GM19452 (cell line): ENCODE data around the gene MEI1.
"Not testable (repeated sequence)": the region's sequence is repeated elsewhere in the genome, so short reads cannot be mapped to it uniquely, and the experiment has no call there.

ENCODE experiments used
- ATAC-seq: cut with Tn5 transposase; IDR thresholded peaks from one replicate; pipeline ENCODE4 v1.9.1; 2021; ENCODE audit not compliant: unreplicated experiment

MEI1 gene

DNA sequence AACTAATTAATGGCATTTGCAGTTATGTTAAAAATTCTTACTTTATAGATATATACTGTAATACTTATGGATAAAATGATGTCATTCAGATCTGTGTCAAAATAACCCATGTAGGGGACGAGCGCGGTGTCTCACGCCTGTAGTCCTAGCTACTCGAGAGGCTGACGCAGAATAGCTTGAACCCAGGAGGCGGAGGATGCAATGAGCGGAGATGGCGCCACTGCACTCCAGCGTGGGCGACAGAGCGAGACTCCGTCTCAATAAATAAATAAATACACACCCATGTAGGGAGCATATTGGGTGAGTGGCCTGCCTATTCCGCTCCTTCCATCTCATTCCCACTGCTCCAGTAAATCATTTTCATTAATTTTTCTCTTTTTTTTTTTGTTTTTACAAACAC, 17.7 kb upstream of the MEI1 start:
- ATAC-seq, result no peak

DNA sequence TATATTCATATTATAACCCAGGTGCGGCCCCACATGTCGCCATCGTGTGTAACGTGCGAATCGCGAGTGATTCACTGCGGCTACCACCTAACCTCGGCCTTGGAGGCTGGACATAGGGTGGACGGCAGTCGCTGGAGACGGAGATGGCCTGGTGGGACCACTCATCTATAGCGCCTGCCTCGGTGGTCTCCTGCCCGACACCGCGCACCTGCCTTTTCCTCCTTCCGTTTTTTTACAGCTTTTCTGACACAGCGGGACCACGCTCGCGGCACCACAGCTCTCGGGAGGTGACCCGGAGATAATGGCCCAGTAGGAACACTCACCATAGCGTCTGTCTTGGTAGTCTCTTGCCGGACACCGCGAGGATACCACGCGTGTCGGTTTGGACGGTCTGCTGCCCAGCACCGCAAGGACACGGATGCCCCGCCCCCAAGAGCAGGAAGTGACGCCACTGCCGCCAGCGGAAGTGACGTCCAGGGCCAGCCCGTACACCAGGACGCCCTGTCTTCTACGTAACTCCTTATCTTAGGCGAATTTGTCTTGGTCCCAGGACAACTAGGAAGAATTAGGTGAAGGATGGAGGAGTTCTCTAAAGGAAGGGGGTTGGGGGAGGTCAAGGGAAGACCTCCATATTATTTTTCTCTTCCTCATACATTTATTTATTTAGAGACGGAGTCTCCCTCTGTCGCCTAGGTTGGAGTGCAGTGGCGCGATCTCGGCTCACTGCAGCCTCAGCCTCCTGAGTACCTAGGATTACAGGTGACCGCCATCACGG, 17.1 kb upstream of the MEI1 start:
- ATAC-seq, result no peak

DNA sequence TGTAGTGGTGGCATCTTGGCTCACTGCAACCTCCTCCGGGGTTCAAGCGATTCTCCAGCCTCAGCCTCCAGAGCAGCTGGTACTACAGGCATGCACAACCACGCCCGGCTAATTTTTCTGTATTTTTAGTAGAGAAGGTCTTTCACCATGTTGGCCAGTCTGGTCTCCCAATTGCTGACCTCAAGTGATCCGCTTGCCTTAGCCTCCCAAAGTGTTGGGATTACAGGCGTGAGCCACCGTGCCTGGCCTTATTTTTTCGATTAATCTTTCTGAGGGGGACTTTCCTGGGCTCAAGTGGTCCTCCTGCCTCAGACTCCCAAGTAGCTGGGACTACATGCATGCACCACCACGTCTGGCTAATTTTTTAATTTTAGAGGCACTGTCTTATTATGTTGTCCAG, 16.3 kb upstream of the MEI1 start:
- no peak for ATAC-seq

DNA sequence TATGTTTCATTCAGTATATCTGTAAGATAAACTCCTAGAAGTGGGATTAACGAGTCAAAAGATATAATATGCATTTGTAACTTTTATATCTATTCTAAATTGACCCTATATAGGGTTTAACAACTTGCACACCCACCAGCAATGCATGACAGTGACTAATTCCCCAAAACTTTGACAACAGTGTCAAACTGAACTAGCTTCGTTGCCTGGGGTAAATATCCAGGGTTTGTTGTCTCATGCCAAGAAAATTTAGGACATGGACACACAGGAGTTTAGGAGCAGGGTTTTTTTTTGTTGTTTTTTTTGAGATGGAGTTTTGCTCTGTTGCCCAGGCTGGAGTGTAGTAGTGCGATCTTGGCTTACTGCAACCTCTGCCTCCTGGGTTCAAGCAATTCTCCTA, 15.7 kb upstream of the MEI1 start:
- no peak for ATAC-seq

DNA sequence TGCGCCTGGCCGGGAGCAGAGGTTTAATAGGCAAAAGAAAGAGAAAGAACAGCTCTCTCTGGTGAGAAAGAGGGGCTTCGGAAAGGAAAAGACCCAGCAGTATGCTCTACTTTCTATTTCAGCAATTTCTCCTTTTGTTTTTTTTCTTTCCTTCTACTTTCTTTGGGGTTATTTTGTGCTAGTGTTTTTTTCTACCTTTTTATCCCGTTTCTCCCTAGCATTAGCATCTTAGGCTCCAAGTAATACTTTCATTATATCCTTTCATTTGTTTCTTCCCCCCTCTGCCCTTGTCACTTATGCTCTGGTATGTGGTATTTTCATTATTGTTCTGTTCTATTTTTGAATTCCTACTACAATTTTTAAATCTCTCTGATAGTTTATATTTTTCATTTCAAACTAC, 15.1 kb upstream of the MEI1 start:
- ATAC-seq, result no peak

DNA sequence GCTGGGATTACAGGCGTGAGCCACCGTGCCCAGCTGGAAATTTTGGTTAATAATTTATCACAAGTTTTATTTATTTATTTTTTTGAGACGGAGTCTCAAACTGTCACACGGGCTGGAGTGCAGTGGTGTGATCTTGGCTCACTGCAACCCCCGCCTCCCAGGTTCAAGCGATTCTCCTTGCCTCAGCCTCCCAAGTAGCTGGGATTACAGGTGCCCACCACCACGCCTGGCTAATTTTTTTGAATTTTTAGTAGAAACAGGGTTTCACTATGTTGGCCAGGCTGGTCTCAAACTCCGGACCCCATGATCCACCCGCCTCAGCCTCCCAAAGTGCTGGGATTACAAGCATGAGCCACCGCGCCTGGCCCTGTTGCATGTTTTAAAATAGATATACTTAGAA, 12.4 kb upstream of the MEI1 start:
- not testable (repeated sequence) for ATAC-seq

DNA sequence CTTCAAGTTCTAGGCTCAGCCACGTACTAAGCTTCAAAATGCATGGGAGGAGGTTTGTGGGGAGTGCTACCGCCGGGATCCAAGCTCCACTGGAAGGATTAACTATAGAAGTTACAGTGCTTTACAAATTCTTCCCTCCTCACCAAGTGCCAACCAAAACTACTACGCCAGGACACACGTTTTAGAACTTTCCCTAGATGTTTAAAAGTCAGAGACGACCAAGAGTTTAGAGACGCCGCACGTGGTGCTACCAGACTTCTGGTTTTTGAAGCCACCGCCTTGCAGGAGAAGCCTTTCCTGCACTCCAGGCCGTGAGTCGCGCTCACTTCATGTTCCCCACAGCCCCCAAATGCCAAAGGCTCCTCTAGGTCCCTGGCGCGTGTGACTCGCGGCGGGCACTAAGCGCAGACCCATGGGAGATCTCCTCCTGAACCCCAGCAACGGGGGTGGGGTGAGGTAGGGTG, 11.4 kb upstream of the MEI1 start:
- peak; percentile 18 for ATAC-seq

DNA sequence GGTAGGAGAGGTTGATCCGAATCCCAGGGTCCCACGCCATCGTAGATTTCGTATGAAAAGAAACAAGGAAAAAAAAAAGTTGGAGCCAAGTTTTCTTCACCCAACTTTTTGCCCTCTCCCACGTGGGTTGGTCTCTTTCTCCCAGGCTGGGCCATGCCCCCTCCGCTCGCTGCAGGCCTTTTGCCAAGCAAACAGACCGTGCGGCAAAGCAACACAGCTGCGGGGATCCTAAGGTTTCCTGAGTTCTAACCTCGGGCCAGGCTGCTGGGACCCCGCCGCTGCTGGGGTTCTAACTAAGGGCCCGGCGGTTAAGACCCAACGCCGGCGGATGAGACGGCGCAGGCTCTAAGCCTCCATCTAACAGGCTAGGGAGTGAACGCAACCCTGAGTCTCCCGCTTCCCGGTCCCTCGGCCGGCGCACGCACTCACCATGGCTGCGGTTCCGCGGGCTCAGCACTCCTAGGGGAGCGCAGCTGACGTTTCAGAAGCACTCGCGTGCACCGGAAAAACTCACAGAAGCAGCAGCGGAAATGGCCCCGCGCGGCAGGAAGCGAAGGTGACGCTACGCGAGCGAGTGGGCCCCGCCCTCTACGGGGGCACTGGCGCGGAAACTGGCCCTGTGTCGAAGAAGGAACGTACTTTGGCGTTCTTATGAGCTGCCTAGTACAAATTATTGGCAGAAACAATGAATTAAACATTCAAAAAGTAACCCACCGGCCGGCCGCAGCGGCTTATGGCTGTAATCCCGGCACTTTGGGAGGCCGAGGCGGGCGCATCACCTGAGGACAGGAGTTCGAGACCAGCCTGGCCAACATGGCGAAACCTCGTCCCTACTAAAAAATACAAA, 10.7 kb upstream of the MEI1 start, which contains the start of gene SNU13:
SNU13 (minus strand) TSS at position 503 of the 847 bp plus-strand sequence; CDS start at position 432, 71 bp downstream.
- ATAC-seq, result peak; percentile 78

DNA sequence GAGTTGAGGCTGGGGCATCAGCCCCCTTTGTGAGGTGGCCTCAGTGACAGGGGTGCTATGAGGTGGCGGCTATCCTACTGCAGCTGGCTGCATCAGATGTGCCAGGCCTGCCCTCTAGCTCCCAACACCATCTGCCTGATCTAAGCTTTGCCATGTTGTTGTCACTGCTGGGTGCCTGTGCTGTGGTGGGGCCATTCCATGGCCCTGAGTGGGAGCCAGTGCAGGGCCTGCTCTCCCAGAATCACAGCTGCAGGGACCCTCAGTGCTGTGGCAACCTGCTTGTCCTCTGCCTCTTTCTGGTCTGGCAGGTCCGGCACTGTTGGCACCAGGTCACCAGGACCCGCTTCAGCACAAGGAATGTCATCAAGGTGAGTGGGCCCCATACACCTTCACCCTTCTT, 8.8 kb upstream of the MEI1 start:
- no peak for ATAC-seq

DNA sequence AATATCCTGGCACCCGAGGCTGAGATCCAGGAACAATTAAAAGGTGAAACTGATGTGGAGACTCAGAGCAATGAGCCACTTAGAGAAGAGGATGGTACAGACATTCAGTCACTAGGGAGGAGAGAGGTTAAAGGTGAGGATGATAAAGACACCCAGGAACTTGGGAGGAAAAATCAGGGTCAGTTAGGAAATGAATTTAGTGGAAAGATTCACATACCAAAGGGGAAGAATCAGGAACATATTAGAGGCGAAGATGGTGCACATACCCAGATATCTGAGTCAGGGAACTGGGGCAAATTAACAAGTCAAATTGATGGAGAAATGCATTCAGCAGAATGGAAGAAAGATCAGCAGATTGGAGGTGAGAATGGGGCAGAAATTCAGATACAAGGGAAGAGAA, 4.1 kb upstream of the MEI1 start:
- ATAC-seq, result no peak

DNA sequence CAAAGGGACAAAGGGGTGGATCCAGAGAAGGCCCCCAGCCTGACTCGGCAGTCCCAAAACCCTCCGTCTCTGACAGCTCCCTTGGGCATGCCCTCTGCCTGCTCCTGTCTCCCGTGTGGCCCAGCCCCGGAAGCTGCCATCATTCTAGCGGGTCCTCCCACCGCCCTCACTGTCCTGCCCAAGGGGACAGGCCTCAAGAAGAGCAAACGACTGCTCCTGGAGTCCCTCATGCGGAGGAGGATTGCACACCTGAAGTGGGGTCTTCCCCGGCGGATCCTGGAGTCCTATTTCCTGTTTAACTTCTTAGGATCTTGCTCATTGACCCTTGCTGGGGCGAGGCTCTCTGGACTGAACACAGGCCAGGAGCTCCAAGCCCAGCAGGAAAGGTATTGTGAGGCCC, 2.6 kb upstream of the MEI1 start:
- no peak for ATAC-seq

DNA sequence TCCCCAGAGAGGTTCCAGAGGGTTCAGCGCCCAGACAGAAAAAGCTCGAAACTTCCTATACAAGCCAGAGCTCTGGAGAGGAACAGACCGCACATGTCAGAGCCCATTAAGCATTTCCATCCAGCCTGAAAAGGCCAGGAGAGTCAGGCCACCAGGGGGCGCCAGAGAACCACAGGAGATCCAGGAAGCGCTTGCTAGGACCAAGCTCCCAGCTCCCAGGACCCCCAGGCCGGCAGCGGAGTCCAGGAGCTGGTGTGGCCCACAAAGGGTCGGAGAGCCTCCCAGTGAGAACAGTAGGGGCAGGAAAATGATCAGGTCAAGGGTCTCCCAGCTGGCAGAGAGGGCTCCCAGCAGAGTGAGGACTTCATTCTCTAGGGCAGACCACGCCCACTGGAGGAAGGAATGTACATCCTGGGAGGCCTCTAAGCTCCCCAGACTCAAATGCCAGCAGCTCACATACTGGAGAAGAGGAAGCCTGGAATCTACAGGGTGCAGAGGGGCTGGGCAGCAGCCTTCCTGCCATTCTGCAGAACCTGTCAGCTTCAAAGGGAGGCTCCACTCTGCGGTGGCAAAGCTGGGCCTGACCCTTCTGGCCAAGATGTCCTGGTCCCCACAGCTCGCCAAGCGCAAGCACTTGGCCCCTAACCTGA, 2.1 kb upstream of the MEI1 start:
- no peak for ATAC-seq

DNA sequence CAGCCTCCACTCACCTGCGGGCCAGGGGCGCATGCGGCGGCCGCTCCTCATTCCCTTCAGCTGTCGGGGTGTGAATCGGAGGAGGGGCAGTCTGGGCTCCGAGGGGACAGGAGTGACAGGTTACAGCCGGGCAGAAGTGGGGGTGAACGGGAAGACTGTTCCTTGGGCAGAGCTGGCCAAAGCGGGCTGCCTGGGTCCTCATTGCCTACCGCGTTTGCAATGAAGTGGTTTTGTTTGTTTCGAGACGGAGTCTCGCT, 733 bp downstream of the MEI1 start:
- no peak for ATAC-seq

DNA sequence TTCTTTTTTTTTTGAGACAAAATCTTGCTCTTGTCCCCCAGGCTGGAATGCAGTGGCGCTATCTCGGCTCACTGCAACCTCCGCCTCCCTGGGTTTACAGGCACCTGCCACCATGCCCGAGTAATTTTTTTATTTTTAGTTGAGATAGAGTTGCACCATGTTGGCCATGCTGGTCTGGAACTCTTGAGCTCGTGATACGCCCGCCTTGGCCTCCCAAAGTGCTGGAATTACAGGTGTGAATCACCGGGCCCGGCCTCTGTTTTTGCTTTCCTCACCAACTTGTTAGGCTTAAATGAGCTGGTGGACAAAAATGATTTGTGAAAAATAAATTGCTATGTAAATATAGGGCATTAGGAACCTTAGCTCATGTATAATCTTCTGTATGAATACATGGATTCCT, 3.5 kb downstream of the MEI1 start:
- ATAC-seq, result no peak

DNA sequence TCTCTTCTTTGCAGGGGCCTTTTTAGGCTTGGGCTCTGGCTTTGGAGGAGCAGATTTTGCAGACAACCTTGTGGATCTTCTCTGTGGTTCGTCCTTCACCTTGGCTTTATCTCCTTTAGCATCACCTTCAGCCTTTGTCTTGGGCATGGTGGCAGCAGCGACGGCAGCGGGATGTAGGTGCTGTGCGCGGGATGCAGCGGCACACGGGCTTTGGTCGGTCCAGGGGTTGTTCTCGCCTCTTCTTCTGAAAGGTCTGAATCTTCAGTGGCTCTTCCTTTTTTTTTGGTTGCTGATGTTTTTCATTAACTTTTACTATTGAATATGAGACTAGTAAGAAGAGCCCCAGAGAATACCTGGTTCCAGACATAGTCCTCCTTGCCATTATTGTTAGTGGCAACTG, 10.0 kb downstream of the MEI1 start:
- no peak for ATAC-seq

DNA sequence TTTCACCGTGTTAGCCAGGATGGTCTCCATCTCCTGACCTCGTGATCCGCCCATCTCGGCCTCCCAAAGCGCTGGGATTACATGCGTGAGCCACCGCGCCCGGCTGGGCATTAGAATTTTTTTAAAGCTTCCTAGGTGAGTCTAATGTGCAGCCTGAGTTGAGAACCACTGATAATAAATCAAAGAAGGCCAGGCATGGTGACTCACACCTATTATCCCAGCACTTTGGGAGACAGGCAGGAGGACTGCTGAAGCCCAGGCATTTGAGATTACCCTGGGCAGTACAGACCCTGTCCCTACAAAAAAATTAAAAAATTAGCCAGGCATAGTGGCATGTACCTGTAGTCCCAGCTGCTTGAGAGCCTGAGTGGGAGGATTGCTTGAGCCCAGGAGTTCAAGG, 13.7 kb downstream of the MEI1 start:
- ATAC-seq, result no peak

DNA sequence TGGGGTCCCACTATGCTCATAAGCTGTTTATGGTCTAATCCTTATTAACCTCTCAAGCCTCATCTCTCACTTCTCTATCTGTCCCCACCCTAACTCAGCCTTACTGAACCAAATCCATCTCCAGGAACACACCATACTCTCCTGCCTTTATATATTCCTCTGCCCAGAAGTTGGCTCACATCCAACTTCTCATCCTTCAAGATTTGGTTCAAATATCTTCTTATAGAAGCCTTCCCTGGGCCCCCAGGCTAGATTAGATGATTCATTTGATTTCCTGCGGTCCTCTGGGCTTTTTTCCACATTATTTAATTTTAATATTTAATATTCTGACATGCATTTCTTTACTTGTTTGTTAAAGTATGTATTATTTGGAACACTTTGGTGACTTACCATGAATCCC, 23.2 kb downstream of the MEI1 start:
- no peak for ATAC-seq

DNA sequence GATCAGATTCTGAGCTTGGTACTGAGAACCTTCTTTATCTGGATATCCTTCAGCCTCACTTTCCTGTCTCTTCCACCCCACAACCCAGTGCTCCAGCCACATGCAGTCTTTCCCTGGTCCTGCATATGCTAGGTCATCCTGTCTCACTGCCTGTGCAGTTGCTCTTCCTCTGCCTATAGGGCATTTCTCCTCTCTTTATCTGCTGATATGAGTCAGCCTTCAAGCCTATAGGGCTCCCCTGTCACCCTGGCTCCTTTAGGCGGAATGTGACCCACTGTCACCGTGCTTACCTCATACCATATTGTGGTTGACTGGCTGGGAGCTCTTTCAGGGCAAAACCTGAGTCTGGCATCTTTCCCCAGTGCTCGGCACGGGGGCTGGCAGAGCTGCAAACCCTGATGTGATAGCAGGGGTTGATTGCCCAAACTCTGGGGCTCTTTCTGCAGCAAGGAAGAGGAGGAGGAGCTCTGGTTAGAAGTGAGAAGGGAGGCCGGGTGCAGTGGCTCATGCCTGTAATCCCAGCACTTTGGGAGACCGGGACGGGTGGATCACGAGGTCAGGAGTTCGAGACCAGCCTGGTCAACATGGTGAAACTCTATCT, 26.3 kb downstream of the MEI1 start:
- no peak for ATAC-seq

DNA sequence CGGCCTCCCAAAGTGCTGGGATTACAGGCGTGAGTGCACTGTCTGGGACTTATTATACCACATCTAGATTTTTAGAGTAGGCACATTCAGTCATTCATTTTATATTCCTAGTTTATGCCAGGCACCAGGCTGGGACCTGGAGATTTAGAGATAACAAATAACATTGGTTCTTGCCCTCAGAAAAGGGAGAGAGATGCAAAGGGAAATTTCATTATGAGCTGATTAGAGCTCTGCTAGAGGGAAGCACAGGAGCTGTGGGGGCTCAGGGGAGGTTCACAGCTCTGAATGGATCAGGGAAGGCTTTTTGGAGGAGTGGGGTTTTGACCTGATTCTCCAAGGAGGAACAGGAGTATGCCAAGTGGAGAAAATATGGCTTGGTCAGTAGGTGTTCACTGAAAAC, 32.3 kb downstream of the MEI1 start:
- no peak for ATAC-seq

DNA sequence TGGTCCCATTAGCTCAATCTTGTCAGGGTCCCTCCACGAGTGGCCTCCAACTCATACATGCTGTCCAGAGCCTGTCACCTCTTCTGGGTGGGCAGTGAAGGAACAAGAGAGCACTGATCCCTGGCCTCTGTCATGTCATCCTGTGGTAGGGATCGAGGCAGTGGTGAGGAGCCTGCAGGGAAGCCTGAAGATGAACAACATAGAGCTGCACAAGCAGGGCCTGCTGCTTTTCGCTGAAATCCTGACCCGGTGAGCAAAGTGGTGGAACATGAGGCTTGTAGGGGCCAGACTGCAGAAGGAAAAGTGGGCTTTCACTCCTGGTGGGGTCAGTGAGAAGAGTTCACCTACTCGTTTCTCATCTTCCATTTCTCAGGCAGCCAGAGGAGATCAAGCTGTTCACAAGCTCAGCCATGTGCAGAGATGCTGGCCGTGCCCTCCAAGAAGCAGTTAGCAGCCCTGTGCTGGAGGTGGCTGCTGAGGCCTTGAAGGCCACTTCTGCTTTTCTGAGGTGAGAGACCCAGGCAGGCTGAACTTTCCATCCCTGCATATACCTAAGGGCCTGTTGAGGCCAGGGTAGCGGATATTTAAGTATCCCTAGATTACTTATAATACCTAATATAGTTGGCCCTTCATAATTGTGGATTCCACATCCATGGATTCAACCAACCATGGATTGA, 32.9 kb downstream of the MEI1 start:
- ATAC-seq, result no peak

DNA sequence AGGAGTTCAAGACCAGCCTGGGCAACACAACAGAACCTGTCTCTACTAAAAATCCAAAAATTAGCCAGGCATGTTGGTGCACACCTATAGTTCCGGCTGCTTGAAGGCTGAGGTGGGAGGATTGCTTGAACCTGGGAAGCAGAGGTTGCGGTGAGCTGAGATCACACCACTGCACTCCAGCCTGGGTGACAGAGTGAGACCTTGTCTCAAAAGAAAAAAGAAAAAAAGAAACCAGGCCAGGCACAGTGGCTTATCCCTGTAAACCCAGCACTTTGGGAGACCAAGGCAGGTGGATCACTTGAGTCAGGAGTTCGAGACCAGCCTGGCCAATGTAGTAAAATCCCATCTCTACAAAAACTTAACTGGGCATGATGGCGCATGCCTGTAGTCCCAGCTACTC, 33.9 kb downstream of the MEI1 start:
- ATAC-seq, result not testable (repeated sequence)
